ENCODE measurements around the gene NADSYN1.

The NADSYN1 gene

GRCh38 chr11:71472941-71473792, 20.2 kb downstream of the NADSYN1 start:
- DNase-seq (ENCODE audit: low read depth, low spot score) = no peak
- H3K4me3 ChIP-seq (ENCODE audit: low read depth, low read length) = no peak overlapping the region
- ChIA-PET CTCF (no interaction called here), POLR2A (no interaction called here)
- no peak for TF ChIP-seq CTCF (IDR thresholded peaks at IDR 0.05; ENCODE audit: insufficient read depth, low read length, missing control alignments)

GRCh38 chr11:71473793-71474080, 20.7 kb downstream of the NADSYN1 start:
- CTCF ChIA-PET = no interaction called here
- DNase-seq (ENCODE audit: low read depth, low spot score) = no peak
- POLR2A ChIA-PET = no interaction called here
- no peak for TF ChIP-seq CTCF (IDR thresholded peaks at IDR 0.05; ENCODE audit: insufficient read depth, low read length, missing control alignments)
- no peak overlapping the region for H3K4me3 ChIP-seq (ENCODE audit: low read depth, low read length)

GRCh38 chr11:71474141-71474770, 21.3 kb downstream of the NADSYN1 start:
- ChIA-PET CTCF (no interaction called here), POLR2A (no interaction called here)
- no peak for TF ChIP-seq CTCF (IDR thresholded peaks at IDR 0.05; ENCODE audit: insufficient read depth, low read length, missing control alignments)
- DNase-seq (ENCODE audit: low read depth, low spot score) = no peak
- H3K4me3 ChIP-seq (ENCODE audit: low read depth, low read length) = no peak overlapping the region

GRCh38 chr11:71474771-71475483, 21.9 kb downstream of the NADSYN1 start:
- no peak for DNase-seq (ENCODE audit: low read depth, low spot score)
- ChIA-PET POLR2A (no interaction called here), CTCF (no interaction called here)
- TF ChIP-seq CTCF (IDR thresholded peaks at IDR 0.05; ENCODE audit: insufficient read depth, low read length, missing control alignments) = no peak
- H3K4me3 ChIP-seq (ENCODE audit: low read depth, low read length) = no peak overlapping the region

GRCh38 chr11:71476031-71476430, 23.0 kb downstream of the NADSYN1 start:
- DNase-seq (ENCODE audit: low read depth, low spot score) = no peak
- ChIA-PET CTCF (no interaction called here), POLR2A (no interaction called here)
- H3K4me3 ChIP-seq (ENCODE audit: low read depth, low read length) = no peak overlapping the region
- no peak for TF ChIP-seq CTCF (IDR thresholded peaks at IDR 0.05; ENCODE audit: insufficient read depth, low read length, missing control alignments)

- DNase-seq (ENCODE audit: low read depth, low spot score) = no peak
- no peak for TF ChIP-seq CTCF (IDR thresholded peaks at IDR 0.05; ENCODE audit: insufficient read depth, low read length, missing control alignments)
- ChIA-PET CTCF (no interaction called here), POLR2A (no interaction called here)
- no peak overlapping the region for H3K4me3 ChIP-seq (ENCODE audit: low read depth, low read length)
These were observed 24.1 kb downstream of the NADSYN1 start for GRCh38 chr11:71476926-71477640.
